DND-41 (cell line): ENCODE results near the gene OSBPL5.

Source experiments
- ATAC-seq: fragments of 200-7000 bp; cut with Tn5 transposase; 3 replicates; pipeline ENCODE4 v1.9.1; 2021; ENCODE audit warnings: low read depth; ENCODE audit not compliant: insufficient read depth
- DNase-seq: peaks from one replicate; pipeline ENCODE4 v3.0.0-alpha.2; 2020
- H2AFZ ChIP-seq: 2 replicates; pipeline ENCODE4 v1.6.0; 2012; ENCODE audit warnings: low read depth, low read length
- H3K27ac ChIP-seq: 2 replicates; pipeline ENCODE4 v1.5.1; 2012; ENCODE audit warnings: low read length, inconsistent platforms
- H3K27me3 ChIP-seq: fragments of 200-600 bp; sonication (generic); 2 replicates; pipeline ENCODE4 v1.6.0; 2012; ENCODE audit warnings: low read length, mild to moderate bottlenecking, inconsistent platforms; ENCODE audit not compliant: insufficient read depth, poor library complexity
- H3K36me3 ChIP-seq: 2 replicates; pipeline ENCODE4 v1.5.1; 2012; ENCODE audit warnings: low read length, inconsistent platforms; ENCODE audit not compliant: insufficient read depth
- H3K4me1 ChIP-seq: 2 replicates; pipeline ENCODE4 v1.5.1; 2012; ENCODE audit warnings: mild to moderate bottlenecking, low read length; ENCODE audit not compliant: insufficient read depth
- H3K4me2 ChIP-seq: 2 replicates; pipeline ENCODE4 v1.6.0; 2012; ENCODE audit warnings: mild to moderate bottlenecking, moderate library complexity, low read length, inconsistent platforms; ENCODE audit not compliant: insufficient read depth
- H3K4me3 ChIP-seq, 2 experiments: fragments of 200-600 bp in 1 of 2; shearing (Covaris generic) in 1 of 2; 2 replicates each; pipeline ENCODE4 v1.5.1; 2012 to 2016; ENCODE audit warnings: inconsistent platforms in 2 of 2, low read length in 2 of 2, mild to moderate bottlenecking in 2 of 2, low read depth in 1 of 2, moderate library complexity in 1 of 2
- H3K79me2 ChIP-seq: 2 replicates; pipeline ENCODE4 v1.6.0; 2012; ENCODE audit warnings: low read length, inconsistent platforms; ENCODE audit not compliant: insufficient read depth
- H3K9ac ChIP-seq: 2 replicates; pipeline ENCODE4 v1.6.0; 2012; ENCODE audit warnings: low read depth, mild to moderate bottlenecking, inconsistent platforms, low read length, moderate library complexity
- H3K9me3 ChIP-seq: 2 replicates; pipeline ENCODE4 v1.5.1; 2012; ENCODE audit warnings: low read length, moderate library complexity, mild to moderate bottlenecking, inconsistent platforms; ENCODE audit not compliant: insufficient read depth, severe bottlenecking
- H4K20me1 ChIP-seq: 2 replicates; pipeline ENCODE4 v1.6.0; 2012; ENCODE audit warnings: low read length; ENCODE audit not compliant: insufficient read depth
- CTCF ChIP-seq: IDR thresholded peaks from 2 replicates; pipeline ENCODE4 v1.5.1; 2012; ENCODE audit warnings: borderline replicate concordance, low read length, moderate library complexity, mild to moderate bottlenecking; ENCODE audit not compliant: poor library complexity, severe bottlenecking; ENCODE audit errors: extremely low read depth
- EZH2 ChIP-seq: IDR thresholded peaks from 3 replicates; pipeline ENCODE4 v1.6.1; 2012; ENCODE audit warnings: borderline replicate concordance, low read depth, mild to moderate bottlenecking, moderate library complexity, low read length, inconsistent platforms; ENCODE audit not compliant: severe bottlenecking

The OSBPL5 gene

GRCh38 chr11:3190600-3190999 lies 25.5 kb upstream of the OSBPL5 start:
- H4K20me1 ChIP-seq, result no peaks in the 10 kb centered on the region
- no peaks in the 10 kb centered on the region for H3K9me3 ChIP-seq
- H3K4me2 ChIP-seq, result no peak overlapping the region
- TF ChIP-seq CTCF (no peak), EZH2 (no peak)
- H2AFZ ChIP-seq, result no peak overlapping the region
- H3K27me3 ChIP-seq, result no peaks in the 10 kb centered on the region
- no peak overlapping the region for H3K9ac ChIP-seq
- DNase-seq (no peak), ATAC-seq (no peak)
- no peak overlapping the region for H3K4me3 ChIP-seq
- no peaks in the 10 kb centered on the region for H3K36me3 ChIP-seq
- H3K4me1 ChIP-seq, result no peaks in the 10 kb centered on the region
- H3K79me2 ChIP-seq, result no peaks in the 10 kb centered on the region
- H3K27ac ChIP-seq, result no peak overlapping the region

GRCh38 chr11:3189886-3190583 lies 24.9 kb upstream of the OSBPL5 start:
- H3K79me2 ChIP-seq, result no peaks in the 10 kb centered on the region
- no peaks in the 10 kb centered on the region for H3K36me3 ChIP-seq
- H3K9ac ChIP-seq, result no peak overlapping the region
- no peak overlapping the region for H3K4me2 ChIP-seq
- no peaks in the 10 kb centered on the region for H3K9me3 ChIP-seq
- no peak overlapping the region for H3K4me3 ChIP-seq
- H3K27me3 ChIP-seq, result no peaks in the 10 kb centered on the region
- no peak for TF ChIP-seq EZH2
- no peak for TF ChIP-seq CTCF
- no peak overlapping the region for H2AFZ ChIP-seq
- DNase-seq (no peak), ATAC-seq (no peak)
- no peak overlapping the region for H3K27ac ChIP-seq
- H3K4me1 ChIP-seq, result no peaks in the 10 kb centered on the region
- no peaks in the 10 kb centered on the region for H4K20me1 ChIP-seq

- H4K20me1 ChIP-seq, result no peaks in the 10 kb centered on the region
- no peaks in the 10 kb centered on the region for H3K4me1 ChIP-seq
- no peaks in the 10 kb centered on the region for H3K79me2 ChIP-seq
- no peak overlapping the region for H3K27ac ChIP-seq
- no peaks in the 10 kb centered on the region for H3K9me3 ChIP-seq
- no peak for ATAC-seq
- H2AFZ ChIP-seq, result no peak overlapping the region
- no peak overlapping the region for H3K9ac ChIP-seq
- H3K4me2 ChIP-seq, result no peak overlapping the region
- DNase-seq, result no peak
- H3K4me3 ChIP-seq, result no peak overlapping the region
- H3K36me3 ChIP-seq, result no peaks in the 10 kb centered on the region
- TF ChIP-seq EZH2 (no peak), CTCF (no peak)
- no peaks in the 10 kb centered on the region for H3K27me3 ChIP-seq
These were observed 24.2 kb upstream of the OSBPL5 start for GRCh38 chr11:3189196-3189843.
